Nucleus accumbens (tissue), 56 donors: ENCODE data around the gene ERAS.

Experiments used
- DNase-seq, 56 donors: peaks; one replicate each; lab custom pipeline; 2025; lab: John Stamatoyannopoulos, UW

ERAS gene

GRCh38 chrX:48826135-48826875 is at the start of gene ERAS:
Gene ERAS (plus strand): TSS chrX:48826513. CDS start chrX:48829124, 2,611 bp downstream.
- no peak for DNase-seq

- no peak for DNase-seq
Observed at GRCh38 chrX:48776818-48777439, 49.4 kb upstream of the ERAS start.

GRCh38 chrX:48779399-48779798 is 46.9 kb upstream of the ERAS start:
- DNase-seq, result no peak

GRCh38 chrX:48781705-48782104 is 44.6 kb upstream of the ERAS start:
- DNase-seq, result no peak

- DNase-seq, result no peak
Observed at GRCh38 chrX:48782216-48782615, 44.1 kb upstream of the ERAS start.

- DNase-seq, result no peak
Observed at GRCh38 chrX:48782795-48783194, 43.5 kb upstream of the ERAS start.

- DNase-seq, result no peak
Observed at GRCh38 chrX:48784726-48785125, 41.6 kb upstream of the ERAS start.

GRCh38 chrX:48785186-48785539 is 41.1 kb upstream of the ERAS start:
- DNase-seq, result no peak

- DNase-seq, result no peak
Observed at GRCh38 chrX:48785540-48786214, 40.6 kb upstream of the ERAS start.

GRCh38 chrX:48786341-48786800 is 39.9 kb upstream of the ERAS start, which contains the start of gene GATA1:
Gene GATA1 (plus strand): TSS chrX:48786590. CDS start chrX:48791110, 4,520 bp downstream.
- DNase-seq, result no peak

GRCh38 chrX:48786825-48787504 is 39.3 kb upstream of the ERAS start:
- DNase-seq, result no peak

GRCh38 chrX:48787505-48788443 is 38.5 kb upstream of the ERAS start:
- no peak for DNase-seq

GRCh38 chrX:48789366-48790220 is 36.7 kb upstream of the ERAS start:
- DNase-seq, result no peak

- DNase-seq, result no peak
Observed at GRCh38 chrX:48790477-48790876, 35.8 kb upstream of the ERAS start.

- no peak for DNase-seq
Observed at GRCh38 chrX:48791063-48791820, 35.1 kb upstream of the ERAS start.

GRCh38 chrX:48792219-48792618 is 34.1 kb upstream of the ERAS start:
- no peak for DNase-seq

- DNase-seq, result no peak
Observed at GRCh38 chrX:48793935-48794334, 32.4 kb upstream of the ERAS start.

GRCh38 chrX:48794340-48794910 is 31.9 kb upstream of the ERAS start:
- DNase-seq, result no peak
